GM21367 (cell line): ENCODE data around the gene FCGR3A.

Source experiments
- ATAC-seq: cut with Tn5 transposase; IDR thresholded peaks from one replicate; pipeline ENCODE4 v1.9.1; 2021; ENCODE audit not compliant: unreplicated experiment

FCGR3A gene

GRCh38 chr1:161505686-161506085 is 43.9 kb downstream of the FCGR3A start:
- ATAC-seq, result no peak

GRCh38 chr1:161503394-161503748 is 46.2 kb downstream of the FCGR3A start:
- no peak for ATAC-seq

- ATAC-seq, result no peak
Measured at GRCh38 chr1:161502641-161503393, 46.8 kb downstream of the FCGR3A start.

GRCh38 chr1:161502181-161502580 is 47.4 kb downstream of the FCGR3A start:
- no peak for ATAC-seq

- no peak for ATAC-seq
Measured at GRCh38 chr1:161501234-161501633, 48.4 kb downstream of the FCGR3A start.

GRCh38 chr1:161499099-161500039 is 50.2 kb downstream of the FCGR3A start:
- ATAC-seq, result no peak

GRCh38 chr1:161498646-161499045 is 51.0 kb downstream of the FCGR3A start:
- no peak for ATAC-seq

GRCh38 chr1:161497961-161498360 is 51.7 kb downstream of the FCGR3A start:
- no peak for ATAC-seq

GRCh38 chr1:161495490-161495889 is 54.1 kb downstream of the FCGR3A start:
- no peak for ATAC-seq

GRCh38 chr1:161494091-161494735 is 55.4 kb downstream of the FCGR3A start:
- no peak for ATAC-seq

GRCh38 chr1:161492827-161493226 is 56.8 kb downstream of the FCGR3A start:
- ATAC-seq, result no peak
